Tibial nerve (tissue), 4 donors: ENCODE measurements around the gene RAB1B. TPM values are rescaled to one million over a fixed set of nuclear protein-coding genes. Genes with fewer than 3 reads are reported as not detected.

ENCODE experiments used
- DNase-seq, 2 donors: peaks; one replicate each; pipeline ENCODE4 v3.0.0-alpha.2; 2019; ENCODE audit warnings: low spot score in 2 of 2
- H3K27ac ChIP-seq, 4 donors: fragments of 200-600 bp; sonication (generic) in 3 of 4; one replicate each; pipeline ENCODE4 v1.5.1; 2017 to 2019; ENCODE audit warnings: mild to moderate bottlenecking in 1 of 4
- H3K27me3 ChIP-seq, 2 donors: fragments of 200-600 bp; sonication (generic) in 1 of 2; one replicate each; pipeline versions ENCODE4 v1.5.1 to v1.6.0; 2017 to 2019
- H3K36me3 ChIP-seq, 3 donors: fragments of 200-600 bp; sonication (generic); one replicate each; pipeline ENCODE4 v1.5.1; 2018 to 2019
- H3K4me1 ChIP-seq, 4 donors: fragments of 200-600 bp; sonication (generic) in 3 of 4; one replicate each; pipeline ENCODE4 v1.5.1; 2017 to 2019
- H3K4me3 ChIP-seq, 4 donors: fragments of 200-600 bp; sonication (generic) in 3 of 4; one replicate each; pipeline ENCODE4 v1.5.1; 2017 to 2019; ENCODE audit warnings: mild to moderate bottlenecking in 1 of 4, moderate library complexity in 1 of 4
- H3K9me3 ChIP-seq, 4 donors: fragments of 200-600 bp; sonication (generic) in 3 of 4; one replicate each; pipeline ENCODE4 v1.5.1; 2017 to 2019
- CTCF ChIP-seq, 5 experiments: fragments of 200-600 bp in 3 of 5; fragments of 450-650 bp in 2 of 5; sonication (generic) in 3 of 5; IDR thresholded peaks; one replicate each; pipeline ENCODE4 v1.5.1; 2016 to 2019; ENCODE audit warnings: antibody characterized with exemption in 5 of 5, mild to moderate bottlenecking in 3 of 5, moderate library complexity in 2 of 5
- EP300 ChIP-seq, 2 donors: sonication (generic); formaldehyde crosslinking; IDR thresholded peaks; one replicate each; pipeline ENCODE4 v1.6.1; 2017; ENCODE audit warnings: antibody characterized with exemption in 2 of 2, mild to moderate bottlenecking in 1 of 2
- POLR2A ChIP-seq, 2 donors: fragments of 450-650 bp; IDR thresholded peaks; one replicate each; pipeline ENCODE4 v1.6.1; 2017; ENCODE audit warnings: antibody characterized with exemption in 2 of 2, mild to moderate bottlenecking in 2 of 2, moderate library complexity in 2 of 2
- WGBS, 2 donors: methylation state at CpG; one replicate each; pipeline ENCODE4 v1.1.5; 2018; 5-methylcytosine and 5-hydroxymethylcytosine counted together
- total RNA-seq, 4 donors: library from RNA; depleted of rRNA; stranded (reverse); fragments of >200 nt; gene quantifications; one replicate each; pipeline ENCODE4 v1.1.0, GENCODE V29; 2016

RAB1B gene
- total RNA-seq, 4 donors from 2014 or later = 76.3 to 144 (median 96.8) TPM

- no peak for DNase-seq
- H3K36me3 ChIP-seq = no peaks in the 10 kb centered on the region
- peak overlapping the region; percentile 44 to 89 (median 88) for H3K27ac ChIP-seq
- 44 to 84% methylated on average over 1 of the region's 1 CpG for WGBS, 2 donors
- H3K9me3 ChIP-seq = no peaks in the 10 kb centered on the region
- TF ChIP-seq EP300 (IDR thresholded peaks at IDR 0.05) (no peak), POLR2A (IDR thresholded peaks at IDR 0.05) (no peak), CTCF (IDR thresholded peaks at IDR 0.05) (no peak)
- peaks cover 0 to 67% (median 36%) of the 10 kb centered on the region in 4 donors for H3K4me1 ChIP-seq
- peaks cover 0 to 5% of the 10 kb centered on the region in 2 donors for H3K27me3 ChIP-seq
- peak overlapping the region in 3 of 4 donors; percentile 8 to 57 (median 50) for H3K4me3 ChIP-seq
Measured at GRCh38 chr11:66314186-66314501, 45.7 kb downstream of the RAB1B start.

- H3K36me3 ChIP-seq = no peaks in the 10 kb centered on the region
- H3K27ac ChIP-seq = peak overlapping the region; percentile 5 to 89 (median 88)
- H3K9me3 ChIP-seq = no peaks in the 10 kb centered on the region
- H3K4me1 ChIP-seq = peaks cover 0 to 67% (median 37%) of the 10 kb centered on the region in 4 donors
- TF ChIP-seq CTCF (IDR thresholded peaks at IDR 0.05) = no peak
- TF ChIP-seq EP300 (IDR thresholded peaks at IDR 0.05) = no peak
- no peak for TF ChIP-seq POLR2A (IDR thresholded peaks at IDR 0.05)
- peak overlapping the region; percentile 8 to 57 (median 51) for H3K4me3 ChIP-seq
- no peak for DNase-seq
- WGBS, 2 donors = 61 to 73% methylated on average over 9 to 17 of the region's 17 CpGs
- H3K27me3 ChIP-seq = peaks cover 0 to 5% of the 10 kb centered on the region in 2 donors
Measured at GRCh38 chr11:66314561-66315497, 46.4 kb downstream of the RAB1B start.

GRCh38 chr11:66315498-66315885, 47.1 kb downstream of the RAB1B start:
- 63 to 76% methylated on average over 14 of the region's 14 CpGs for WGBS, 2 donors
- no peak for DNase-seq
- TF ChIP-seq EP300 (IDR thresholded peaks at IDR 0.05) = no peak
- no peak for TF ChIP-seq POLR2A (IDR thresholded peaks at IDR 0.05)
- TF ChIP-seq CTCF (IDR thresholded peaks at IDR 0.05) = no peak
- Histone ChIP-seq H3K36me3 (no peaks in the 10 kb centered on the region), H3K4me3 (peak overlapping the region; percentile 39 to 57 (median 51)), H3K9me3 (no peaks in the 10 kb centered on the region), H3K27me3 (peaks cover 0 to 5% of the 10 kb centered on the region in 2 donors), H3K4me1 (peaks cover 0 to 67% (median 37%) of the 10 kb centered on the region in 4 donors), H3K27ac (peak overlapping the region; percentile 29 to 89 (median 80))

GRCh38 chr11:66315921-66316811, 47.7 kb downstream of the RAB1B start:
- Histone ChIP-seq H3K27ac (peak overlapping the region; percentile 40 to 89 (median 80)), H3K9me3 (no peaks in the 10 kb centered on the region), H3K36me3 (no peaks in the 10 kb centered on the region), H3K4me3 (peak overlapping the region; percentile 39 to 57 (median 51)), H3K27me3 (peaks cover 0 to 5% of the 10 kb centered on the region in 2 donors), H3K4me1 (peaks cover 0 to 67% (median 37%) of the 10 kb centered on the region in 4 donors)
- 48 to 67% methylated on average over 19 to 43 of the region's 52 CpGs for WGBS, 2 donors
- DNase-seq = no peak
- TF ChIP-seq POLR2A (IDR thresholded peaks at IDR 0.05) (no peak), CTCF (IDR thresholded peaks at IDR 0.05) (no peak), EP300 (IDR thresholded peaks at IDR 0.05) (no peak)
